HepG2 (cell line): ENCODE measurements around the gene PPIL6. TPM values are rescaled to one million over a fixed set of nuclear protein-coding genes. Genes with fewer than 3 reads are reported as not detected.

Experiments
- ATAC-seq: fragments of 200-7000 bp; cut with Tn5 transposase; 3 replicates; pipeline ENCODE4 v1.9.1; 2020; ENCODE audit warnings: mild to moderate bottlenecking, moderate library complexity
- BruUV-seq: library from RNA; stranded (reverse); fragments of 400-500 nt; replicated peaks from 2 replicates; lab custom pipeline; 2021; lab: Mats Ljungman, UMichigan
- CTCF ChIA-PET: fragments of 300-600 bp; formaldehyde crosslinking; extraction: SDS; loops from one replicate; lab custom pipeline; 2021; ENCODE audit warnings: low total read pairs, inconsistent platforms, low intra/inter-chr PET ratio; lab: Yijun Ruan, JAX
- POLR2A ChIA-PET: fragments of 350-600 bp; sonication (Branson Sonifier 250); formaldehyde crosslinking; loops from one replicate; lab custom pipeline; 2020; ENCODE audit warnings: antibody characterized with exemption, inconsistent platforms; lab: Yijun Ruan, JAX
- DNase-seq: peaks from one replicate; pipeline ENCODE4 v3.0.0-alpha.2; 2015; ENCODE audit warnings: low spot score
- FAIRE-seq: peaks from 3 replicates; lab custom pipeline; 2011; peaks lifted over from hg19 to GRCh38; lab: Jason Lieb, UNC
- H2AFZ ChIP-seq: one replicate; pipeline ENCODE4 v1.6.1; 2011; ENCODE audit warnings: low read length, inconsistent platforms
- H3K27ac ChIP-seq: fragments of 300-600 bp; 3 replicates; pipeline ENCODE4 v1.8.0; 2011; ENCODE audit warnings: mixed run types, mild to moderate bottlenecking, mixed read lengths, low read length, inconsistent platforms; ENCODE audit not compliant: insufficient read depth; ENCODE audit errors: extremely low read length
- H3K27me3 ChIP-seq, 2 experiments: fragments of 200-600 bp in 1 of 2; 2 replicates in 1 of 2; 3 replicates in 1 of 2; pipeline versions ENCODE4 v1.6.0 to v1.8.0; 2011; ENCODE audit warnings: low read length in 2 of 2, mild to moderate bottlenecking in 2 of 2, moderate library complexity in 2 of 2, inconsistent platforms in 1 of 2; ENCODE audit not compliant: insufficient read depth in 2 of 2, control insufficient read depth in 1 of 2
- H3K36me3 ChIP-seq, 2 experiments: fragments of 200-600 bp in 1 of 2; replicated peaks in 1 of 2; 2 replicates in 1 of 2; 3 replicates in 1 of 2; pipeline versions ENCODE4 v1.5.1 to v1.8.0; 2011; ENCODE audit warnings: low read length in 2 of 2, inconsistent platforms in 1 of 2; ENCODE audit not compliant: insufficient read depth in 2 of 2, control insufficient read depth in 1 of 2
- H3K4me1 ChIP-seq: 2 replicates; pipeline ENCODE4 v1.5.1; 2012; ENCODE audit warnings: low read length, inconsistent platforms; ENCODE audit not compliant: insufficient read depth
- H3K4me2 ChIP-seq: 2 replicates; pipeline ENCODE4 v1.6.0; 2011; ENCODE audit warnings: low read depth, low read length, inconsistent platforms
- H3K4me3 ChIP-seq, 3 experiments: fragments of 200-600 bp in 1 of 3; sonication (generic), shearing (Covaris generic) in 1 of 3; replicated peaks in 1 of 3; 2 replicates each; pipeline ENCODE4 v1.5.1; 2011 to 2016; ENCODE audit warnings: low read length in 3 of 3, inconsistent platforms in 2 of 3, low read depth in 2 of 3, mild to moderate bottlenecking in 2 of 3, control low read depth in 1 of 3, mixed read lengths in 1 of 3; ENCODE audit not compliant: insufficient read depth in 1 of 3
- H3K79me2 ChIP-seq: one replicate; pipeline ENCODE4 v1.6.1; 2011; ENCODE audit warnings: low read length, inconsistent platforms; ENCODE audit not compliant: insufficient read depth
- H3K9ac ChIP-seq: 2 replicates; pipeline ENCODE4 v1.6.0; 2011; ENCODE audit warnings: mild to moderate bottlenecking, low read depth, low read length, inconsistent platforms; ENCODE audit not compliant: insufficient read depth
- H3K9me3 ChIP-seq: 2 replicates; pipeline ENCODE4 v1.5.1; 2012; ENCODE audit warnings: mild to moderate bottlenecking, low read length
- H4K20me1 ChIP-seq: 2 replicates; pipeline ENCODE4 v1.6.0; 2011; ENCODE audit warnings: inconsistent platforms, mild to moderate bottlenecking, low read length, moderate library complexity; ENCODE audit not compliant: insufficient read depth
- RBFOX2 ChIP-seq: fragments of 200-400 bp; formaldehyde crosslinking; IDR thresholded peaks from 2 replicates; pipeline ENCODE4 v1.6.1; 2017; ENCODE audit warnings: low read depth, mild to moderate bottlenecking, low read length
- SETDB1 ChIP-seq: sonication (generic); formaldehyde crosslinking; IDR thresholded peaks from 2 replicates; pipeline ENCODE4 v1.5.1; 2020; ENCODE audit warnings: missing genetic modification reagents, mild to moderate bottlenecking, borderline replicate concordance
- ZNF724P ChIP-seq: sonication (generic); formaldehyde crosslinking; IDR thresholded peaks from 2 replicates; pipeline ENCODE4 v1.8.0; 2022; ENCODE audit warnings: missing genetic modification reagents, borderline replicate concordance
- WGBS: methylation state at CpG from one replicate; pipeline ENCODE4 v1.1.6; 2017; ENCODE audit warnings: low lambda C conversion rate; 5-methylcytosine and 5-hydroxymethylcytosine counted together
- in situ Hi-C: cut with HindIII; loops from 2 replicates; pipeline ENCODE4 v1.10.0; 2017; ENCODE audit warnings: low pct_unique_long_range_greater_than_20kb; ENCODE audit not compliant: extremely low pct_ligation_motif_present
- intact Hi-C: fragments of 100-400 bp; cut with micrococcal nuclease; formaldehyde crosslinking; loops from one replicate; pipeline ENCODE4 v1.10.0; 2022; ENCODE audit not compliant: unreplicated experiment
- polyA plus RNA-seq, 8 experiments: library from polyadenylated mRNA; depleted of rRNA in 3 of 8; stranded (reverse) in 7 of 8; unstranded in 1 of 8; fragments of >200 nt; fragmentation: Illumina TruSeq in 4 of 8; extraction: Trizol in 4 of 8; gene quantifications; 2 replicates each; pipeline versions ENCODE4 v1.2.1 to v1.2.3, GENCODE V29; 2011 to 2016; ENCODE audit warnings: low read depth in 4 of 8, missing spikeins in 1 of 8, mixed read lengths in 1 of 8; ENCODE audit not compliant: insufficient read depth in 1 of 8
- total RNA-seq, 5 experiments: library from RNA; depleted of rRNA; stranded (reverse); fragments of >200 nt; fragmentation: Illumina TruSeq; extraction: Trizol; gene quantifications; 2 replicates each; pipeline ENCODE4 v1.2.3, GENCODE V29; 2016; ENCODE audit warnings: low read depth in 1 of 5
- TF ChIP-seq, protein P1 (sequence below), 2 experiments: fragments of 450-650 bp in 1 of 2; sonication (generic) in 1 of 2; formaldehyde crosslinking in 1 of 2; IDR thresholded peaks; 2 replicates each; pipeline versions ENCODE4 v1.6.1 to v1.8.0; 2016 to 2022; ENCODE audit warnings: antibody characterized with exemption in 1 of 2, mild to moderate bottlenecking in 1 of 2, missing genetic modification reagents in 1 of 2

The PPIL6 gene
- total and polyA plus RNA-seq, 2 of the 13 experiments (the other 11 are each of a cell fraction or from before 2014, with no cell fraction given) = 0.22 to 0.46 TPM

DNA sequence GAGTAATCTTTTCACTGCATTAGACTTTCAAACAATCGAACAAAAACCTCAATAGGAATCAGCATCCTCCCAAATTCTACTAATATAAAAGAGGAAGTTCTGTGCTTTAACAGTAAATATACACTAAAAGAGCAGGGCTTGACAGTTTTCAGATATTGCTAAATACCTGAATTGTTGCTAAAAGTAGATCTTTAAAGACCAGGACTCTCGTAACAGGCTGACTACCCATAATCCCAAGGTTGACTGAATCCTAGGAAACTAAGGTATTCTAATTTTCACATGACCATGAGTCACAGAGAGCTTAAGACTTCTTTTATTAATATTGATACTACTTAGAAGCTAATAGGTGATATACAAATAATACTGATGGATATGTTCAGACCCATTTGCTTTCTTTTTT lies 68.3 kb downstream of the PPIL6 start:
- FAIRE-seq (no peak), ATAC-seq (no peak), DNase-seq (no peak)
- intact Hi-C loops = no loop called here
- no peak overlapping the region for H3K9ac ChIP-seq
- no peaks in the 10 kb centered on the region for H3K9me3 ChIP-seq
- H3K4me2 ChIP-seq = no peak overlapping the region
- 93% methylated on average over 2 of the region's 2 CpGs for WGBS
- no peak overlapping the region for H3K4me3 ChIP-seq
- no peak overlapping the region for H2AFZ ChIP-seq
- TF ChIP-seq RBFOX2 (0 out of 2 replicates have a peak, but pooled peaks have one; percentile 41), SETDB1 (CRISPR knock-in tag) (no peak)
- in situ Hi-C loops = no loop called here
- POLR2A ChIA-PET = no interaction called here
- H4K20me1 ChIP-seq = peaks cover 5% of the 10 kb centered on the region; the same call in 1 of the 2 replicates
- no peaks in the 10 kb centered on the region for H3K4me1 ChIP-seq
- peaks cover 19% of the 10 kb centered on the region for H3K79me2 ChIP-seq
- CTCF ChIA-PET = no interaction called here
- H3K27ac ChIP-seq = no peak overlapping the region
- peaks cover 16 to 89% of the 10 kb centered on the region in 2 experiments for H3K36me3 ChIP-seq
- BruUV-seq = no TSS peak
- H3K27me3 ChIP-seq = no peaks in the 10 kb centered on the region

DNA sequence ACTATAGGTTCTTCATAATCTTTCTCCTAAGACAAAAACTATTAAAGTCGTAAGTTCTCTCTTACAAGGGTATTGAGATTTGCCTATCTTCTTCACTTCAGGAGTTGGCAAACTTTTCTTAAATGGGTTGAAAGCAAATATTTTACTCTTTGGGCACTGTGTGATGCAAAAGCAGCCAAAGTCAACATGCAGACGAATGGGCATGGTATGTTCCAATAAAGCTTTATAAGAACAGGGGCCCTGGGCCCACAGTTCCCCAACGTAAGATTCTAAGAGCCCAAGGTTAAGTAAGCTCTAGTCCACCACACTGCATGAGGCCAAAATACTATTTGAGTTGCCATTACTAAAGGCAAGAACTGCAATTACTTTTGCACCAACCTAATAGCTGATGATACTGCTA lies 69.6 kb downstream of the PPIL6 start:
- Histone ChIP-seq H3K4me1 (no peaks in the 10 kb centered on the region), H2AFZ (no peak overlapping the region), H3K27me3 (no peaks in the 10 kb centered on the region), H3K79me2 (peaks cover 6% of the 10 kb centered on the region), H3K9ac (no peak overlapping the region), H3K27ac (no peak overlapping the region), H3K9me3 (no peaks in the 10 kb centered on the region), H3K4me3 (no peak overlapping the region), H3K36me3 (peaks cover 15 to 90% of the 10 kb centered on the region in 2 experiments), H3K4me2 (no peak overlapping the region)
- in situ Hi-C loops (no loop called here), intact Hi-C loops (no loop called here)
- no peak for DNase-seq
- no TSS peak for BruUV-seq
- ATAC-seq = no peak
- no peak for FAIRE-seq
- POLR2A ChIA-PET = interaction anchor here (1.3 to 2.0 kb wide), 3 partner anchors 9 to 13 kb away, joined by 3 to 9 read pairs (median 5); partner anchors contain the start of gene CD164
- TF ChIP-seq, protein P1, sequence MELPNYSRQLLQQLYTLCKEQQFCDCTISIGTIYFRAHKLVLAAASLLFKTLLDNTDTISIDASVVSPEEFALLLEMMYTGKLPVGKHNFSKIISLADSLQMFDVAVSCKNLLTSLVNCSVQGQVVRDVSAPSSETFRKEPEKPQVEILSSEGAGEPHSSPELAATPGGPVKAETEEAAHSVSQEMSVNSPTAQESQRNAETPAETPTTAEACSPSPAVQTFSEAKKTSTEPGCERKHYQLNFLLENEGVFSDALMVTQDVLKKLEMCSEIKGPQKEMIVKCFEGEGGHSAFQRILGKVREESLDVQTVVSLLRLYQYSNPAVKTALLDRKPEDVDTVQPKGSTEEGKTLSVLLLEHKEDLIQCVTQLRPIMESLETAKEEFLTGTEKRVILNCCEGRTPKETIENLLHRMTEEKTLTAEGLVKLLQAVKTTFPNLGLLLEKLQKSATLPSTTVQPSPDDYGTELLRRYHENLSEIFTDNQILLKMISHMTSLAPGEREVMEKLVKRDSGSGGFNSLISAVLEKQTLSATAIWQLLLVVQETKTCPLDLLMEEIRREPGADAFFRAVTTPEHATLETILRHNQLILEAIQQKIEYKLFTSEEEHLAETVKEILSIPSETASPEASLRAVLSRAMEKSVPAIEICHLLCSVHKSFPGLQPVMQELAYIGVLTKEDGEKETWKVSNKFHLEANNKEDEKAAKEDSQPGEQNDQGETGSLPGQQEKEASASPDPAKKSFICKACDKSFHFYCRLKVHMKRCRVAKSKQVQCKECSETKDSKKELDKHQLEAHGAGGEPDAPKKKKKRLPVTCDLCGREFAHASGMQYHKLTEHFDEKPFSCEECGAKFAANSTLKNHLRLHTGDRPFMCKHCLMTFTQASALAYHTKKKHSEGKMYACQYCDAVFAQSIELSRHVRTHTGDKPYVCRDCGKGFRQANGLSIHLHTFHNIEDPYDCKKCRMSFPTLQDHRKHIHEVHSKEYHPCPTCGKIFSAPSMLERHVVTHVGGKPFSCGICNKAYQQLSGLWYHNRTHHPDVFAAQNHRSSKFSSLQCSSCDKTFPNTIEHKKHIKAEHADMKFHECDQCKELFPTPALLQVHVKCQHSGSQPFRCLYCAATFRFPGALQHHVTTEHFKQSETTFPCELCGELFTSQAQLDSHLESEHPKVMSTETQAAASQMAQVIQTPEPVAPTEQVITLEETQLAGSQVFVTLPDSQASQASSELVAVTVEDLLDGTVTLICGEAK (IDR thresholded peaks at IDR 0.05) = no peak
- TF ChIP-seq, protein P1 (CRISPR knock-in tag; IDR thresholded peaks at IDR 0.05) = 0 out of 2 replicates have a peak, but pooled peaks have one; percentile 77
- no peak for TF ChIP-seq ZNF724P
- TF ChIP-seq, all 625 proteins: peak for 1
- CTCF ChIA-PET = no interaction called here
- 84% methylated on average over 3 of the region's 3 CpGs for WGBS
- peaks cover 4% of the 10 kb centered on the region; the same call in 1 of the 2 replicates for H4K20me1 ChIP-seq
